WI38 (cell line): ENCODE measurements around the gene RBM14.

Experiments
- H3K4me3 ChIP-seq: 2 replicates; pipeline ENCODE4 v1.5.1; 2011; ENCODE audit warnings: low read depth, mild to moderate bottlenecking, control low read depth, low read length
- CTCF ChIP-seq: IDR thresholded peaks from 2 replicates; pipeline ENCODE4 v1.5.1; 2012; ENCODE audit warnings: low read depth, mild to moderate bottlenecking, control low read depth, low read length

Gene RBM14

DNA sequence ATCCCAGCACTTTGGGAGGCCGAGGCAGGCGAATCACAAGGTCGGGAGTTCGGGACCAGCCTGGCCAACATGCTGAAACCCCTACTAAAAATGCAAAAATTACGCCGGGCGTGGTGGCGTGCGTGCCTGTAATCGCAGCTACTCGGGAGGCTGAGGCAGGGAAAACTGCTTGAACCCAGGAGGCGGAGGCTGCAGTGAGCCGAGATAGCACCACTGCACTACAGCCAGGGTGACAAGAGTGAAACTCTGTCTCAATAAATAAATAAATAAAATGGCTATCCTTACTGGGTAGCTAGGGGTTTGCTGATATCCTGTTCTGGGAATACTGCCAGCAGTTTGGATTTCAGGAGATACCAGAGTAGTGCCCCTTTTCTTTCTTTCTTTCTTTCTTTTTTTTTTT lies 2.4 kb upstream of the RBM14 start:
- no peak for TF ChIP-seq CTCF
- H3K4me3 ChIP-seq, result no peak overlapping the region

DNA sequence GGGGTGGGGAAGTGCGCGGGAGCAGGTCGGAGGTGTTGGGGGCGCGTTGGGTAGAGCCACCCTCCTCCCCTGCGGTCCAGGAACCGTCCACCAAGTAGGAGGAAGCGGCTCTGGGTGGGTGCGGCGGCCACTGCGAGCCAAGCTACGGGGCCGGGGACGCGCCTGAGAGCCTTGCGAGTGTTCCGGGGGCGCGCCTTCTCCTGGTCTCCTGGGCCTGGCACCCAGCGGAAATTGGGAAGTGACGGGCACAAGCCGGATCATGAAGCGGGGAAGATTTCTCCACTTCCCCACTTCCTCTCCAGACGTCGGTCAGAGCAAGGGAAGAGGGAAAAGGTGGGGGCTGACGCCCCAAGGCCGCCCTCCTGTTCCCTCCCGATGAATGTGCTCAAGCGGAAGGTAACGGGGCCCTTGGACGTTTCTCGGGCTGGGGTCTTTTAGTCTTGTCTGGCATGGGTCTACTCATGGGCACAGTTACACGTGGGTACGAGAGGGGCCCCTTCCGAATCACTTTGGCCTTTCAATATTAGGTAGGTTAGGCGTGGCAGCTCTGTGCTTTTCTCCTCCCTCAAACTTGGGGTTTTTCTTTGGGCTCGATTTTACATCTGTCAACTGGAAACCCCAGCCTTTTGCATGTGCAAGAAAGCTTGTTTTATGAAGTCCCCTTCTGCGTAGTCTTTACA lies 865 bp downstream of the RBM14 start:
- TF ChIP-seq CTCF, result no peak
- H3K4me3 ChIP-seq, result peak overlapping the region; percentile 72

DNA sequence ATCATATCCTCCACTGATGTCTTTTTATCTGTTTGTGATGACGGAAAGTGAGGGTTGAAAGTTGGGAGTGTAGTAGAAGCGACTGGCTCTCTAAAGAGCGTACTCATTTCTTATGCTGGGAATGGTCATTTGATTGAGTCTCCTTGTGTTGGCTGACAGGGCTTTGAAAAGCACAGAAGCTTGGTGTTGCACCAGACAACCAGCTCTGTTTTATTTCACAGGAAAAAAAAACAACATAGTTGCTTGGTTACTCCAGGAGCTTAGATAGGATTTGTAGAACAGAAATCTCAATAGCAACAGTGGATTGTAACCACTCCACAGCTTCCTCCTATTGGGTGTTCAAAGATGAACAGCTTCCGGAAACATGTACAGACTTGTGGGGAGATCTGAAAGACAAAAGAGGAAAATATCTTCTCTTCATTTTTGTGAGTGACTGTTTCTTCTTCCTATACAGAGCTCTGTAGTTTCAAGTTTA lies 2.7 kb downstream of the RBM14 start:
- TF ChIP-seq CTCF, result no peak
- H3K4me3 ChIP-seq, result peak overlapping the region; percentile 72

DNA sequence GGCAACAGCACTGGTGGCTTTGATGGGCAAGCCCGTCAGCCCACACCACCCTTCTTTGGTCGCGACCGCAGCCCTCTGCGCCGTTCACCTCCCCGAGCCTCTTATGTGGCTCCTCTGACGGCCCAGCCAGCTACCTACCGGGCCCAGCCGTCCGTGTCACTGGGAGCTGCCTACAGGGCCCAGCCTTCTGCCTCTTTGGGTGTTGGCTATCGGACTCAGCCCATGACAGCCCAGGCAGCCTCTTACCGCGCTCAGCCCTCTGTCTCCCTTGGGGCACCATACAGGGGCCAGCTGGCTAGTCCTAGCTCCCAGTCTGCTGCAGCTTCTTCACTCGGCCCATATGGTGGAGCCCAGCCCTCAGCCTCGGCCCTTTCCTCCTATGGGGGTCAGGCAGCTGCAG lies 8.0 kb downstream of the RBM14 start:
- H3K4me3 ChIP-seq, result no peak overlapping the region
- TF ChIP-seq CTCF, result no peak

DNA sequence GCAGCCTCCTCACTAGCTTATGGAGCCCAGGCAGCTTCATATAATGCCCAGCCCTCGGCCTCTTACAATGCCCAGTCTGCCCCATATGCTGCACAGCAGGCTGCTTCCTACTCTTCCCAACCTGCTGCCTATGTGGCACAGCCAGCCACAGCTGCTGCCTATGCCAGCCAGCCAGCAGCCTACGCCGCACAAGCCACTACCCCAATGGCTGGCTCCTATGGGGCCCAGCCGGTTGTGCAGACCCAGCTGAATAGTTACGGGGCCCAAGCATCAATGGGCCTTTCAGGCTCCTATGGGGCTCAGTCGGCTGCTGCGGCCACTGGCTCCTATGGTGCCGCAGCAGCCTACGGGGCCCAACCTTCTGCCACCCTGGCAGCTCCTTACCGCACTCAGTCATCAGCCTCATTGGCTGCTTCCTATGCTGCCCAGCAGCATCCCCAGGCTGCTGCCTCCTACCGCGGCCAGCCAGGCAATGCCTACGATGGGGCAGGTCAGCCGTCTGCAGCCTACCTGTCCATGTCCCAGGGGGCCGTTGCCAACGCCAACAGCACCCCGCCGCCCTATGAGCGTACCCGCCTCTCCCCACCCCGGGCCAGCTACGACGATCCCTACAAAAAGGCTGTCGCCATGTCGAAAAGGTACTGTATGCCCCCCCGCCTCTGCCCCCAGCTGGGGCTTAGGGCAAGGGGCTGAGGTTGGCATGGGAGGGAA lies 8.8 kb downstream of the RBM14 start:
- no peak for TF ChIP-seq CTCF
- H3K4me3 ChIP-seq, result no peak overlapping the region

GRCh38 chr11:66625752-66626149 lies 9.3 kb downstream of the RBM14 start:
- no peak for TF ChIP-seq CTCF
- no peak overlapping the region for H3K4me3 ChIP-seq

DNA sequence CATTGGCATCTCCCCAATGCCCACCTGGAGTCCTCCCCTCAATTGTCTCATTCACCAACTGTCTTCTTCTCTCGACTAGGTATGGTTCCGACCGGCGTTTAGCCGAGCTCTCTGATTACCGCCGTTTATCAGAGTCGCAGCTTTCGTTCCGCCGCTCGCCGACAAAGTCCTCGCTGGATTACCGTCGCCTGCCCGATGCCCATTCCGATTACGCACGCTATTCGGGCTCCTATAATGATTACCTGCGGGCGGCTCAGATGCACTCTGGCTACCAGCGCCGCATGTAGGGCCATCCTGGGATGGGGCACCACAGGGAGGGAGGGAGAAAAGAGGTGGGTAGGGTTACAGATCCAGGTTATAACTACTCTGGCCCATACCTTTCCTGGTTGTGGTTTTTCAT lies 10.0 kb downstream of the RBM14 start:
- no peak overlapping the region for H3K4me3 ChIP-seq
- no peak for TF ChIP-seq CTCF
